MM.1S (cell line): Measurements from ENCODE around the gene ST8SIA2.

Experiments
- EZH2phosphoT487 ChIP-seq: fragments of 300-600 bp; sonication (generic); IDR thresholded peaks from 2 replicates; pipeline ENCODE4 v1.6.1; 2018; ENCODE audit warnings: antibody characterized with exemption, low read length
- TF ChIP-seq, protein P1 (sequence below): fragments of 300-600 bp; sonication (generic); IDR thresholded peaks from 2 replicates; pipeline ENCODE4 v1.5.1; 2016; ENCODE audit warnings: antibody characterized with exemption, low read length, mixed read lengths

DNA sequence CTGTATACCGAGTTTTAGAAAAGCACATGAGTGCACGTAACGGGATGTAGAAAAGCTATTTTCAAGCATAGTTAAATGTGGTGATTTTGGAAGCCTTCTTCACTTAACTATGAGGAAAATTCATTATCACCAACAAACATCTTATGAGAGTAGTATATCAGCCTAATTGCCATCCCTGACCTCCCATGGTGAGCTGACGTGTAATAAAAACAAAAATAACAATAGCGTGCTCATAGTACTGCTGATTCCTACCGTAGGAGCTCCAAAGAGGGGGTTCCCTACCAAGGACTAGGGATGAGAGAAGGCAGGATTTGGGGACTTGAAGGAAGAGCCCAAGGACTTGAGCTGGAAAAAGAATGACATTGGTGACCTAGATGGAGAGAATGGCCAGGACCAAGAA, 16.9 kb downstream of the ST8SIA2 start:
- TF ChIP-seq, protein P1, sequence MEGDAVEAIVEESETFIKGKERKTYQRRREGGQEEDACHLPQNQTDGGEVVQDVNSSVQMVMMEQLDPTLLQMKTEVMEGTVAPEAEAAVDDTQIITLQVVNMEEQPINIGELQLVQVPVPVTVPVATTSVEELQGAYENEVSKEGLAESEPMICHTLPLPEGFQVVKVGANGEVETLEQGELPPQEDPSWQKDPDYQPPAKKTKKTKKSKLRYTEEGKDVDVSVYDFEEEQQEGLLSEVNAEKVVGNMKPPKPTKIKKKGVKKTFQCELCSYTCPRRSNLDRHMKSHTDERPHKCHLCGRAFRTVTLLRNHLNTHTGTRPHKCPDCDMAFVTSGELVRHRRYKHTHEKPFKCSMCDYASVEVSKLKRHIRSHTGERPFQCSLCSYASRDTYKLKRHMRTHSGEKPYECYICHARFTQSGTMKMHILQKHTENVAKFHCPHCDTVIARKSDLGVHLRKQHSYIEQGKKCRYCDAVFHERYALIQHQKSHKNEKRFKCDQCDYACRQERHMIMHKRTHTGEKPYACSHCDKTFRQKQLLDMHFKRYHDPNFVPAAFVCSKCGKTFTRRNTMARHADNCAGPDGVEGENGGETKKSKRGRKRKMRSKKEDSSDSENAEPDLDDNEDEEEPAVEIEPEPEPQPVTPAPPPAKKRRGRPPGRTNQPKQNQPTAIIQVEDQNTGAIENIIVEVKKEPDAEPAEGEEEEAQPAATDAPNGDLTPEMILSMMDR = no peak
- TF ChIP-seq EZH2phosphoT487 = no peak
